ENCODE measurements around the gene HES2.

Gene HES2

DNA sequence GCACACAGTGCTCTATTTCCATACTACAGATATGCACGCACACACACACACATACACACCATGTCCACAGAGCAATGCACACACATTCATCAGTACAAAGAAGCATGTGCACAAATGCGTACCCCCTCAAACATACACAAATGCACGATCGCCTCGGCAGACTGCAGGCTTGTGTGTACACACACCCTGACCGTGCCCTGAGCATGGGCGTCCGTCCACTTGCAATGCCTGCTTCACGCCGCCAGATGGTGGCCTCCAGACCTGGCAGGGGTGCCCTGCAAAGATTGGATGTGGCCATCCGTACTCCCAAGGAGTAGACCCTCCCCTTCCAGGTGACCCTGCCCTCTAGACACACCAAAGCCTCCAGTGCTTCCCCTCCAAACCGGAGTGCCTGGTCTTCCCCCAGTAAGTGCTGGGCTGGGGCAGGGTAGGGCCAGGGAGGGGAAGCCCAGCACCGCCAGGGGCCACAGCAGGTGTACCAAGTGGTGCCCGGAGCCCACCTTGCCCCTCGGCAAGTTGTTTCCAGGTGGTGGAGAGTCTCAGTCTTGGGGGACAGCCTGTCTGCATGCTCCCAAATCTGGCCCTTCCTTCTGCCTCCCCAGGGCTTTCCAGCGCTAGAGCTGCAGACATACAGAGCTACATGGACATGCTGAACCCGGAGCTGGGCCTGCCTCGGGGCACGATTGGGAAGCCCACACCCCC, 25.5 kb upstream of the HES2 start:
- H3K27me3 ChIP-seq (ENCODE audit: control insufficient read depth, insufficient read depth, low read length), result no peaks in the 10 kb centered on the region

GRCh38 chr1:6444377-6444776, 24.7 kb upstream of the HES2 start:
- no peaks in the 10 kb centered on the region for H3K4me1 ChIP-seq
- no peaks in the 10 kb centered on the region for H3K9me3 ChIP-seq (ENCODE audit: control insufficient read depth, low read length)
- H3K79me2 ChIP-seq, result no peaks in the 10 kb centered on the region
- H3K36me3 ChIP-seq (ENCODE audit: control insufficient read depth, insufficient read depth, low read length), result no peaks in the 10 kb centered on the region
- TF ChIP-seq, protein P1, sequence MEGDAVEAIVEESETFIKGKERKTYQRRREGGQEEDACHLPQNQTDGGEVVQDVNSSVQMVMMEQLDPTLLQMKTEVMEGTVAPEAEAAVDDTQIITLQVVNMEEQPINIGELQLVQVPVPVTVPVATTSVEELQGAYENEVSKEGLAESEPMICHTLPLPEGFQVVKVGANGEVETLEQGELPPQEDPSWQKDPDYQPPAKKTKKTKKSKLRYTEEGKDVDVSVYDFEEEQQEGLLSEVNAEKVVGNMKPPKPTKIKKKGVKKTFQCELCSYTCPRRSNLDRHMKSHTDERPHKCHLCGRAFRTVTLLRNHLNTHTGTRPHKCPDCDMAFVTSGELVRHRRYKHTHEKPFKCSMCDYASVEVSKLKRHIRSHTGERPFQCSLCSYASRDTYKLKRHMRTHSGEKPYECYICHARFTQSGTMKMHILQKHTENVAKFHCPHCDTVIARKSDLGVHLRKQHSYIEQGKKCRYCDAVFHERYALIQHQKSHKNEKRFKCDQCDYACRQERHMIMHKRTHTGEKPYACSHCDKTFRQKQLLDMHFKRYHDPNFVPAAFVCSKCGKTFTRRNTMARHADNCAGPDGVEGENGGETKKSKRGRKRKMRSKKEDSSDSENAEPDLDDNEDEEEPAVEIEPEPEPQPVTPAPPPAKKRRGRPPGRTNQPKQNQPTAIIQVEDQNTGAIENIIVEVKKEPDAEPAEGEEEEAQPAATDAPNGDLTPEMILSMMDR (IDR thresholded peaks at IDR 0.05), result no peak
- H3K9ac ChIP-seq, result no peak overlapping the region
- H3K27me3 ChIP-seq (ENCODE audit: control insufficient read depth, insufficient read depth, low read length), result no peaks in the 10 kb centered on the region
- H3K4me2 ChIP-seq (ENCODE audit: low read length), result no peak overlapping the region
- H3K4me3 ChIP-seq (ENCODE audit: low read depth, low read length), result no peak overlapping the region
- H3K27ac ChIP-seq, result no peak overlapping the region
- H2AFZ ChIP-seq, result no peak overlapping the region

More for the DNA sequence above, 25.5 kb upstream of the HES2 start:
- TF ChIP-seq, protein P1 (IDR thresholded peaks at IDR 0.05), result peak; percentile 66
- Histone ChIP-seq H3K36me3 (ENCODE audit: control insufficient read depth, insufficient read depth, low read length) (no peaks in the 10 kb centered on the region), H3K4me1 (peaks cover 6% of the 10 kb centered on the region), H3K4me2 (ENCODE audit: low read length) (no peak overlapping the region), H3K4me3 (ENCODE audit: low read depth, low read length) (no peak overlapping the region), H3K9me3 (ENCODE audit: control insufficient read depth, low read length) (no peaks in the 10 kb centered on the region), H2AFZ (no peak overlapping the region), H3K9ac (no peak overlapping the region), H3K27ac (no peak overlapping the region), H3K79me2 (no peaks in the 10 kb centered on the region)

DNA sequence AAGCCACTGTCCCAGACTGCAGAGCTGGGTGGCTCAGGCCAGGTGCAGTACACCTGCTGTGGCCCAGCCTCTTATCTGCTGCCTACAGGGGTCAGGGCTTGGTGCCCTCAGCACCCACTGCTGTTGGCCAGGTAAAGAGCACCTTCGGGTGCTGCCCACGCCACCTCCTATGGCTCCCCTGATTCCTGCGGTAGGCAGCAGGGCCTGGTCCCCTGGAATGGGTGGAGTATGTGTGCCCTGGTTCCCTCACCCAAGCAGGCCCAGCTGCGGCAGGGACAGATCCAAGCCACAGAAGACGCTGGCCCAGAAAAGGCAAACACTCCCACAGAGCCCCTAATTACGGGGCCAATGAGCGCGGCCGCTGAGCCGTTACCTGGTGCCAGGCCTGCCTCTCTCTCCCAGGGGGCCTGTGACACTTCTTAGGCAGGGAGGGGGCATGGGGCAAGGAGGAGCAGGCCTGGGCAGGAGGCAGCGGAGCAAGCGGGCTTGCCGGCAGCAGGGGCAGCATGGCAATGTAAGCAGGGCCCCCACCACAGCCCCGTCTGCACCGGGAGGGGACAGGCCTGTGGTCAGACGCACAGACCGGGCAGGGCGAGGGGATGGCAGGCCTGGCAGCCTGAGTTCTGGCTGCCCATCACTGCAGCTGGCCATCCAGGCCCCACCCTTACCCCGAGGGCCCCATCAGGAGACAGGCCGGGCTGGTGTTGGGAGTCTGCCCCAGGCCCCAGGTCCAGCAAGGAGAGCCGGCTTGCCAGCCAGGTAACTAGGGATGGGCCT, 23.8 kb upstream of the HES2 start:
- Histone ChIP-seq H3K4me2 (ENCODE audit: low read length) (no peak overlapping the region), H3K27ac (no peak overlapping the region), H2AFZ (no peak overlapping the region), H3K27me3 (ENCODE audit: control insufficient read depth, insufficient read depth, low read length) (no peaks in the 10 kb centered on the region), H3K79me2 (no peaks in the 10 kb centered on the region), H3K9ac (no peak overlapping the region), H3K4me3 (ENCODE audit: low read depth, low read length) (no peak overlapping the region), H3K4me1 (peaks cover 3% of the 10 kb centered on the region), H3K9me3 (ENCODE audit: control insufficient read depth, low read length) (no peaks in the 10 kb centered on the region), H3K36me3 (ENCODE audit: control insufficient read depth, insufficient read depth, low read length) (no peaks in the 10 kb centered on the region)
- TF ChIP-seq, protein P1 (IDR thresholded peaks at IDR 0.05), result no peak

DNA sequence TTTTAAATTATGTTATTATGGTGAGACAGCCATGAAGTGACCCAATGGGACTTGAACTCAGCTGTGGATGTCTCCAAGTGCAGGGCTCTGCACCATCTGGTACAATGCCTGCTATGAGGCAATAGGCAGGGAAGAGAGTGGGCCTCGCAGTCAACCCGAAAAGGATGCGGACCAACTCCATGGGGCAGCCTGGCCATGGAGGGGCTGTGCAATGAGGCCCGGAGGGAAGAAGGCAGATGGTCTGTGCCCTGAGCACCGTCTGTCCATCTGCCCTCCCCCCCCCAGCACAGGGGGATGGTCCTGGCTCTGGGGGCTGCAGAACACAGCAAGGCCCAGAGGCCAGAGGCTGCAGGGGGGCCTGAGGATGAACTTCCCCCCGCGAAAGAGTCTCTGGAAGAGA, 21.9 kb upstream of the HES2 start:
- H2AFZ ChIP-seq, result no peak overlapping the region
- no peak overlapping the region for H3K9ac ChIP-seq
- peaks cover 13% of the 10 kb centered on the region for H3K4me1 ChIP-seq
- no peaks in the 10 kb centered on the region for H3K9me3 ChIP-seq (ENCODE audit: control insufficient read depth, low read length)
- H3K4me3 ChIP-seq (ENCODE audit: low read depth, low read length), result no peak overlapping the region
- no peaks in the 10 kb centered on the region for H3K27me3 ChIP-seq (ENCODE audit: control insufficient read depth, insufficient read depth, low read length)
- H3K79me2 ChIP-seq, result no peaks in the 10 kb centered on the region
- TF ChIP-seq, protein P1 (IDR thresholded peaks at IDR 0.05), result no peak
- no peak overlapping the region for H3K27ac ChIP-seq
- H3K36me3 ChIP-seq (ENCODE audit: control insufficient read depth, insufficient read depth, low read length), result no peaks in the 10 kb centered on the region
- H3K4me2 ChIP-seq (ENCODE audit: low read length), result no peak overlapping the region
